A549 (cell line): Measurements from ENCODE around the gene TSFM.

ENCODE experiments used
- EP300 ChIP-seq, 2 experiments: fragments of >200 bp; sonication (Bioruptor Twin); formaldehyde crosslinking; IDR thresholded peaks; 2 replicates in 1 of 2; 3 replicates in 1 of 2; pipeline ENCODE4 v1.6.1; 2016 to 2017
- FOXS1 ChIP-seq: fragments of 250-450 bp; sonication (Bioruptor Pico); IDR thresholded peaks from 2 replicates; pipeline ENCODE4 v1.5.0; 2020; ENCODE audit warnings: mild to moderate bottlenecking, moderate library complexity
- JUN ChIP-seq, 2 experiments: fragments of >200 bp; sonication (Bioruptor Twin); formaldehyde crosslinking; IDR thresholded peaks; 2 replicates in 1 of 2; 3 replicates in 1 of 2; pipeline ENCODE4 v1.6.1; 2016 to 2017
- KDM5A ChIP-seq: fragments of 200-600 bp; sonication (generic); IDR thresholded peaks from 2 replicates; pipeline ENCODE4 v1.6.1; 2016; ENCODE audit warnings: antibody characterized with exemption, mild to moderate bottlenecking
- RARB ChIP-seq: fragments of 250-450 bp; sonication (Bioruptor Pico); IDR thresholded peaks from 2 replicates; pipeline ENCODE4 v1.8.0; 2021; ENCODE audit warnings: mild to moderate bottlenecking, moderate library complexity
- ZFP36 ChIP-seq: fragments of 450-650 bp; IDR thresholded peaks from 2 replicates; pipeline ENCODE4 v1.6.1; 2014; ENCODE audit warnings: borderline replicate concordance; ENCODE audit not compliant: partially characterized antibody
- TF ChIP-seq, protein P1 (sequence below): fragments of >200 bp; sonication (Bioruptor Twin); formaldehyde crosslinking; IDR thresholded peaks from 3 replicates; pipeline ENCODE4 v1.5.1; 2016
- TF ChIP-seq, protein P2 (sequence below): fragments of 450-650 bp; IDR thresholded peaks from 2 replicates; pipeline ENCODE4 v1.6.1; 2014; ENCODE audit warnings: antibody characterized with exemption

DNA sequence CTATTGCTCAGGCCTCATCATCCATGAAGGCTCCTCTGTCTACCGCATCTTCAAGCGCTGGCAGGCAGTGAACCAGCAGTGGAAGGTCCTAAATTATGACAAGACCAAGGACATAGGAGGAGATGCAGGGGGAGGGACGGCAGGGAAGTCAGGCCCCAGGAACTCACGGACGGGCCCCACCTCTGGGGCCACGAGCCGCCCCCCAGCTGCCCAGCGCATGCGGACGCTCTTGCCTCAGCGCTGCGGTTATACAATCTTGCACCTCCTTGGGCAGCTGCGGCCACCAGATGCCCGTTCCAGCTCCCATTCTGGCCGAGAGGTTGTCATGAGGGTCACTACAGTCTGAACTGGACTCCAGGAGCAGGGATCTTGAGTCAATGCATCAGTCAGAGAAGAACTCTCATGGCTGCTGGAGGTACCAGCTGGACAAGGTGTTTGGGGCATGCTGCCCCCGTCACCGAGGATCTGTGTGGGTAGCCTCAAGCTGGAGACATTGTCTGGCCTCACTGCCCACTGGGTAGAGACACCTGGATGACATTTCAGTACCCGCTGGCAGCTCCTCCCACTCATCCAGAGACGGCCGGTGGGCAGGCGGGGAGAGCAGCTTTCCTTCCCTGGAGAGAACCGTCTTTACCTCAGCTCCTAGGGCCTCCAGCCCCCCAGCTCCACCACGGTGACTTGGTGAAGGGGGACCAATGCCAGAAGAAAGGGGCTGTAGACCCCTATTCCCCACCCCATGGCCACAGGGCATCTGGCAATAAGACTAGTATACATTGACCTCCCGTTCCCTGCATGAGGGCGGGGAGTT is 23.8 kb upstream of the TSFM start:
- TF ChIP-seq FOXS1 (CRISPR knock-in tag), result no peak
- no peak for TF ChIP-seq RARB (CRISPR knock-in tag)
- TF ChIP-seq, protein P1, sequence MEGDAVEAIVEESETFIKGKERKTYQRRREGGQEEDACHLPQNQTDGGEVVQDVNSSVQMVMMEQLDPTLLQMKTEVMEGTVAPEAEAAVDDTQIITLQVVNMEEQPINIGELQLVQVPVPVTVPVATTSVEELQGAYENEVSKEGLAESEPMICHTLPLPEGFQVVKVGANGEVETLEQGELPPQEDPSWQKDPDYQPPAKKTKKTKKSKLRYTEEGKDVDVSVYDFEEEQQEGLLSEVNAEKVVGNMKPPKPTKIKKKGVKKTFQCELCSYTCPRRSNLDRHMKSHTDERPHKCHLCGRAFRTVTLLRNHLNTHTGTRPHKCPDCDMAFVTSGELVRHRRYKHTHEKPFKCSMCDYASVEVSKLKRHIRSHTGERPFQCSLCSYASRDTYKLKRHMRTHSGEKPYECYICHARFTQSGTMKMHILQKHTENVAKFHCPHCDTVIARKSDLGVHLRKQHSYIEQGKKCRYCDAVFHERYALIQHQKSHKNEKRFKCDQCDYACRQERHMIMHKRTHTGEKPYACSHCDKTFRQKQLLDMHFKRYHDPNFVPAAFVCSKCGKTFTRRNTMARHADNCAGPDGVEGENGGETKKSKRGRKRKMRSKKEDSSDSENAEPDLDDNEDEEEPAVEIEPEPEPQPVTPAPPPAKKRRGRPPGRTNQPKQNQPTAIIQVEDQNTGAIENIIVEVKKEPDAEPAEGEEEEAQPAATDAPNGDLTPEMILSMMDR, result no peak
- TF ChIP-seq KDM5A, result no peak
- no peak for TF ChIP-seq ZFP36
- TF ChIP-seq EP300 (IDR thresholded peaks at IDR 0.05), result no peak
- TF ChIP-seq, protein P2, sequence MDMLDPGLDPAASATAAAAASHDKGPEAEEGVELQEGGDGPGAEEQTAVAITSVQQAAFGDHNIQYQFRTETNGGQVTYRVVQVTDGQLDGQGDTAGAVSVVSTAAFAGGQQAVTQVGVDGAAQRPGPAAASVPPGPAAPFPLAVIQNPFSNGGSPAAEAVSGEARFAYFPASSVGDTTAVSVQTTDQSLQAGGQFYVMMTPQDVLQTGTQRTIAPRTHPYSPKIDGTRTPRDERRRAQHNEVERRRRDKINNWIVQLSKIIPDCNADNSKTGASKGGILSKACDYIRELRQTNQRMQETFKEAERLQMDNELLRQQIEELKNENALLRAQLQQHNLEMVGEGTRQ, result no peak
- no peak for TF ChIP-seq JUN (IDR thresholded peaks at IDR 0.05)
